HG03159 (cell line): ENCODE measurements around the gene FAM81A.
A peak's percentile ranks its signal among the peaks of the same experiment; 100 is the strongest.
"Not testable (repeated sequence)": the region's sequence is repeated elsewhere in the genome, so short reads cannot be mapped to it uniquely, and the experiment has no call there.

ENCODE experiments used
- ATAC-seq: cut with Tn5 transposase; IDR thresholded peaks from one replicate; pipeline ENCODE4 v1.9.1; 2021; ENCODE audit warnings: mild to moderate bottlenecking, moderate library complexity; ENCODE audit not compliant: unreplicated experiment

FAM81A gene

GRCh38 chr15:59437817-59438624 is at the start of gene FAM81A:
Gene FAM81A (plus strand): TSS chr15:59438186. CDS start chr15:59458627, 20,441 bp downstream.
- ATAC-seq = peak; percentile 71

GRCh38 chr15:59388670-59389069 is 49.3 kb upstream of the FAM81A start:
- ATAC-seq = no peak

- ATAC-seq = no peak
Measured at GRCh38 chr15:59392299-59392698, 45.7 kb upstream of the FAM81A start.

DNA sequence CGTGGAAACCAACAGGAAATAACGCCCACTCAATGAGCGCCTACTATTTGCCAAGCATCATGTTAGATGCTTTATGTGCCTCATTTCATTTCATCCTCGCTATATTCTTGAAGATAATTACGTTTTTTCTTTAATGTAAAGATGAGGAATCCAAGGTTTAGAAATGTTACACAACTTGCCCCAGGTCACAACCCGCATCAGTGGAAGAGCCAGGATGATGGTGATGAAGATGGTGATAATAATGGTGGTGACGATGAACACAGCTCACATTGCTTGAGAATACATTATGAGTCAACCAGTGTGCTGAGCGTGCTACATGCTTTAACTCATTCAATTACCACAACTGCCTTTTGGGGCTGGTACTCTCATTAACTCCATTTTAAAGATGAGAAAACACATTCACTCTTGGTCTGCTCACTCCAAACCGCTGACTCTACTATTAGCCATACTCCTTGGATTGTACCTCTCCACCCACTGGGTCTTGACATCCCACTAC is 43.8 kb upstream of the FAM81A start:
- no peak for ATAC-seq

- ATAC-seq = no peak
Measured at GRCh38 chr15:59396211-59396610, 41.8 kb upstream of the FAM81A start.

DNA sequence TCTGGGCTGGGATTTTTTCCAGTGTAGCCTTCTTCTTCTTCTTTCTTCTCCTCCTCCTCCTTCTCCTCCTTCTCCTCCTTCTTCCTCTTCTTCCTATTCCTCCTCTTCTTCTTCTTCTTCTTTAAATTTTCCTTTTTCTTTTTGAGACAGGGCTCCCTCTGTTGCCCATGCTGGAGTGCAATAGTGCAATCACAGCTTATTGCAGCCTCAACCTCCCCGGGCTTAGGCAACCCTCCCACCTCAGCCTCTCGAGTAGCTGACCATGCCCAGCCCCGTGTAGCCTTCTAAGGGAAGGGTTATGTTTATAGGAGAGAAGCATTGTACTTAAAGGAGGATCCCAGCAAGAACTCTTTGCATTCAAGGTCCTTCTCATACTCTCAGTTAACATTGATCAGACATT is 41.3 kb upstream of the FAM81A start:
- ATAC-seq = no peak

GRCh38 chr15:59398220-59398619 is 39.8 kb upstream of the FAM81A start:
- no peak for ATAC-seq

- ATAC-seq = peak; percentile 92
Measured at GRCh38 chr15:59399465-59400102, 38.4 kb upstream of the FAM81A start.

GRCh38 chr15:59400103-59400813 is 37.7 kb upstream of the FAM81A start:
- peak; percentile 20 for ATAC-seq

DNA sequence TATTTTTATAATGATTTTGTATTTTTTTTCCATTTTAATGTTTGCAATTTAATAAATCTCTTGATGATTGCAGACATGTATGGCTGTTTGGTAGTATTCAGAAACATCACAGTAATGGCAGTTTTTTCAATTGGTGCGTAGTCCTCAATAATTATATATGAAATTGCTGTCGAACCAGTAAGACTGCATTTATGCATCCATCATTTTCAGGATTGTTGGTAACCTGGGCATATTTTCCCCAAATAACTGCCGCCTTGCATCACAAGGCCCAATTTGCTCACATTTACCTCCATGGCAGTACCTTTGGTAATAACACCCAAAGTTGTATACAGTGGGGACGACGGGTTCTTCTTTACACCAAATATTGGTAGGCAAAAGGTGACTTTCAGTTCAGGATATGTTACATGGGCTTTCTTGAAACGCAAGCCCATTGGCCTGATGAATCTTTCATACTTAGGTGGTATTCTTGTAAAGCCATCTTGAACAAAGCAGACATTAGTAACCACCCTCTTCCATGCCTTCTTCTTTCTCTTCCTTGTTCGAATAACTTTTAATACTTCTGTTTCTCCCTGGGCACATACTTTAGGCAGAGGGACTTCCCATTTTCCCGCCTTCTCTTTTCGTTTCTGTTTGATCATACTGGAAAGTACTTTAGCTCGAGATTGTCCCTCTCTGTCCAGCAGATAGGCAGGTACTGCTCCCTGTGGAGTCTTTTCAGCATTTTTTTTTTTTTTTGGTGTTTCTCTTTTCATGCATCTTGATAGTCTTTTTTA is 36.7 kb upstream of the FAM81A start:
- not testable (repeated sequence) for ATAC-seq

- ATAC-seq = no peak
Measured at GRCh38 chr15:59401824-59402569, 36.0 kb upstream of the FAM81A start.

DNA sequence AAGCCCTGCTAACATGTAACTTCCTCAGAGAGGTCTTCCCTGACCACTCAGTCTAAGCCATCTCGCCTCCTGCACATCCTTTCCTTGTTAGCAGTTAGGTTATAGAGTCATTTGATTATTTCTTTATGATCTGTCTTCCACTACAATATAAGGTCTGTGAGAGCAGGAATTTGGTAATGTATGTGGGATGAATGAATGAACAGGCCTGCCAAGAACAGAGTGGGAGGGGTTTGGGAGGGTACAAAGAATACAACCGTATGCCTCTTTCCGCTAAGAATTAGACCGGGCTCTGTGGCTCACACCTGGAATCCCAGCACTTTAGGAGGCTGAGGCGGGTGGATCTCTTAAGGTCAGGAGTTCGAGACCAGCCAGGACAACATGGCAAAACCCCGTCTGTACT is 32.9 kb upstream of the FAM81A start:
- no peak for ATAC-seq

GRCh38 chr15:59406446-59406845 is 31.5 kb upstream of the FAM81A start:
- ATAC-seq = no peak

- ATAC-seq = no peak
Measured at GRCh38 chr15:59407946-59408345, 30.0 kb upstream of the FAM81A start.

DNA sequence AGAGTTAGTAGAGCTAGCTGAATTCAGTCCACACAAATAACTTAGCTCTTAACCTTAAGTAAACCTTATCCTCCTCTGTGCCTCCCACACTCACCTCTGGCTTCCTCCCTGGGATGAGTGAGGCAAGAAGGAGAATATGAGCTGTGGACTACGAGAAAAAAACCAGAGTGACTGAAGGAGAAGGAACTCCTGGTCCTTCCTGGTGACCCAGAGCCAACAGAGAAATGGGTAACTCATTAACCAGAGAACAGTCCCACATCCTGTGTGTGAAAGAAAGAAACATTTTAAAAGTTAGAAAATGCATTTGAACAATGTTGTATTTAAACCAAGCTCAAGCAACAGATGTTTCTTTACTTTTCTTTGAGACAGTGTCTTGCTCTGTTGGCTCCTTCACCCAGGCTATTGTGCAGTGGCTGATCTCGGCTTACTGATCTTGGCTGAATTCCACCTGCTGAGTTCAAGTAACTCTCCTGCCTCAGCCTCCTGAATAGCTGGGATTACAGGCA is 27.5 kb upstream of the FAM81A start:
- ATAC-seq = no peak

- ATAC-seq = no peak
Measured at GRCh38 chr15:59413577-59413976, 24.4 kb upstream of the FAM81A start.

GRCh38 chr15:59416816-59417215 is 21.2 kb upstream of the FAM81A start:
- no peak for ATAC-seq

- no peak for ATAC-seq
Measured at GRCh38 chr15:59419170-59419569, 18.8 kb upstream of the FAM81A start.

DNA sequence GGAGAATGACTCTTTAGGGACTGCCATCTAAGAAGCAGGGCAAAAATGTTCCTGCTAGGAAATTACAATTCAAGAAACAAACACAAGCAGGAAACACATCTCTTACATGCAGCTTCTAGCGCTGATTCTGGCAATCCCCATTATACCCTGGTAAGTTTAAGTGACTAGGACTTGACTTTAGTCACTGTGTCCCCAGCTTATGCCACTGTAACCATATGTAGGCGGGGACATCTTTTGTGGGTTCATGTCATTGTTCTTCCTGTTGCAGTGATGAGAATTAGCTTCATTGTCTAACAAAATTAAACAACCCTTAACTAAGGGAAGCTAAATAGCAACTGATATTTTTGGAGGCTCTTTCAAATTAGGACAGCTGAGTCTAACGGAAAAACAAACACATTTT is 17.9 kb upstream of the FAM81A start:
- ATAC-seq = no peak
